Activated T-cell treated with anti-CD3 and anti-CD28 coated beads, Interleukin-2, amount 50 U/mL, for 72 hours (primary cell): Measurements from ENCODE around the gene SEC11A. TPM values are rescaled to one million over a fixed set of nuclear protein-coding genes. Genes with fewer than 3 reads are reported as not detected.
"Not testable (repeated sequence)": the region's sequence is repeated elsewhere in the genome, so short reads cannot be mapped to it uniquely, and the experiment has no call there.

Experiments used
- ATAC-seq, 2 donors: fragments of 150-1000 bp; cut with Tn5 transposase; replicated peaks in 1 of 2; 2 replicates each; pipeline ENCODE4 v1.10.0; 2021; ENCODE audit warnings: moderate library complexity in 2 of 2, mild to moderate bottlenecking in 1 of 2
- DNase-seq, 2 donors: peaks; one replicate each; pipeline ENCODE4 v3.0.0; 2021 to 2022; ENCODE audit warnings: mixed read lengths in 1 of 2
- H3K27ac Mint-ChIP-seq: one replicate; pipeline ENCODE4 v1.8.0; 2022; ENCODE audit warnings: mild to moderate bottlenecking, moderate library complexity, mixed read lengths
- H3K27me3 Mint-ChIP-seq: one replicate; pipeline ENCODE4 v1.8.0; 2022; ENCODE audit warnings: low read depth, mixed read lengths
- H3K36me3 Mint-ChIP-seq, 2 donors: one replicate each; pipeline ENCODE4 v1.8.0; 2022; ENCODE audit warnings: mixed read lengths in 2 of 2, mild to moderate bottlenecking in 1 of 2; ENCODE audit not compliant: insufficient read depth in 2 of 2
- H3K4me1 Mint-ChIP-seq: one replicate; pipeline ENCODE4 v1.8.0; 2022; ENCODE audit warnings: low read depth, mixed read lengths
- H3K4me3 Mint-ChIP-seq, 2 donors: one replicate each; pipeline ENCODE4 v1.8.0; 2022; ENCODE audit warnings: mild to moderate bottlenecking in 2 of 2, mixed read lengths in 2 of 2, moderate library complexity in 2 of 2
- H3K9me3 Mint-ChIP-seq, 2 donors: one replicate each; pipeline ENCODE4 v1.8.0; 2022; ENCODE audit warnings: mixed read lengths in 2 of 2
- total RNA-seq, 2 donors: library from RNA; stranded (reverse); gene quantifications; one replicate each; pipeline ENCODE4 v1.2.3, GENCODE V29; 2022

The SEC11A gene
- total RNA-seq, 2 donors from 2014 or later, result 120 to 134 TPM

DNA sequence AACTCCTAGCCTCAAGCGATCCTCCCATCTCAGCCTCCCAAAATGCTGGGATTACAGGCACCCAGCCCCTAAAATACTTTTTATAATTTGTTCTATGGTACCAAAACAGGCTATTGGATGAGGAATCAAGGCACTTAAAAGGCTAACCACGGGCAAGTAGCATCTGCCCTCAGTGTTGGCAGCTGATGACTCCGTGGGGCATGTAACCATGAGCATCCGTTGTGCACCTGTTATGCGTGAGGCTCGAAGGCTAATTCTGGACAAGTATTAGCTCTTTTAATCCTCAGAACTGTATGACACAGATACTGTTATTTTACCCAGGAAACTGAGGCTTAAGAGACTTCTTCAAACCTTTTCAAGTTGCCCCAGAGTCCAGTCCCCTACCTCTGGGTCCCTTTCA lies 72.1 kb downstream of the SEC11A start:
- DNase-seq, result no peak
- no peak for ATAC-seq
- H3K36me3 Mint-ChIP-seq, result peaks cover 4 to 15% of the 10 kb centered on the region in 2 donors
- H3K27ac Mint-ChIP-seq, result no peak overlapping the region
- H3K27me3 Mint-ChIP-seq, result no peaks in the 10 kb centered on the region
- H3K4me1 Mint-ChIP-seq, result peaks cover 19% of the 10 kb centered on the region
- no peak overlapping the region for H3K4me3 Mint-ChIP-seq
- no peaks in the 10 kb centered on the region for H3K9me3 Mint-ChIP-seq

DNA sequence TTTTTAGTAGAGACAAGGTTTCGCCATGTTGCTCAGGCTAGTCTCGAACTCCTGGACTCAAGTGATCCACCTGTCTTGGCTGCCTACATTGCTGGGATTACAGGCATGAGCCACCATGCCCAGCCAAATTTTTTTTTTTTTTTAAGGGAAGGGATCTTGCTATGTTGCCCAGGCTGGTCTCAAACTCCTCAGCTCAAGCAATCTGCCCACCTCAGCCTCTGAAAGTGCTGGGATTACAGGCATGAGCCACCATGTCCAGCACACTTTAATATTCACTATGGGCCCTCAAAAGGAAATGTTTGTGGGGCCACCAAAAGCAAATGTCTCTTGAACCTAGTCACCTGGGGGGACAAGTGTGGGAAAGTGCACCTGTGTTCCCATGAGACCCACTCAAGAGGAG lies 73.3 kb downstream of the SEC11A start:
- DNase-seq, H3K9me3 Mint-ChIP-seq, H3K27me3 Mint-ChIP-seq, H3K4me3 Mint-ChIP-seq, H3K27ac Mint-ChIP-seq, ATAC-seq: not testable (repeated sequence)
- Mint-ChIP-seq H3K36me3 (peaks cover 7 to 19% of the 10 kb centered on the region in 2 donors), H3K4me1 (peaks cover 20% of the 10 kb centered on the region)

DNA sequence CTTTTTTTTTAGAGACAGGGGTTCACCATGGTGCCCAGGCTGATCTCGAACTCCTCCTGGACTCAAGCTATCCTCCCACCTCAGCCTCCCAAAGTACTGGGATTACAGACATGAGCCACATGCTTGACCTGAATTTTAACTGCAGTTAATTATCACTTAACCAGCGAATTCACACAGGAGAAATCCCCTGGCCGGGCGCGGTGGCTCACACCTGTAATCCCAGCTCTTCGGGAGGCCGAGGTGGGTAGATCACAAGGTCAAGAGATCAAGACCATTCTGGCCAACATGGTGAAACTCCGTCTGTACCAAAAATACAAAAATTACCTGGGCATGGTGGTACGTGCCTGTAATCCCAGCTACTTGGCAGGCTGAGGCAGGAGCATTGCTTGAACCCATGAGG lies 74.1 kb downstream of the SEC11A start:
- not testable (repeated sequence) for H3K4me3 Mint-ChIP-seq, H3K9me3 Mint-ChIP-seq, DNase-seq, H3K27me3 Mint-ChIP-seq, ATAC-seq
- peak overlapping the region; percentile 73 for H3K27ac Mint-ChIP-seq
- peaks cover 7 to 19% of the 10 kb centered on the region in 2 donors for H3K36me3 Mint-ChIP-seq
- peaks cover 20% of the 10 kb centered on the region for H3K4me1 Mint-ChIP-seq

DNA sequence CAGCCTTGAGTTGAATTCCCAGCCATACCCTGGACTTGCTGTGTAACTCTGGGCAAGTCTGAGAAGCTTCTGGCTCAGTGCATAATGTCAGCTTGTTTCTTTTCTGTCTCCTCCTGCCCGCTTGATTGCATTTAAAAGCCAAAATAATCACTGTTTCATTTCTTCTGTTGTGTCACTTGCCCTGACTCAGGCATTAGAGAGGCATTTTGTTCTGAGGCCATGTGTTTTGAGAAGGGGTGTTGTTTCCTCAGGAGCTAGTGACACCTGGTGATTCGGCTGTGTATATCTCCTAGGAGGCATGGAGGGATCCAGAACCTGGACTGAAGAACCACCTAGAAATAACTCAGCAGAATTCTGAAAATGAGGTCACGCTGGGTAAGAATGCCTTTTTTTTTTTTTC lies 77.8 kb downstream of the SEC11A start:
- ATAC-seq (no peak), DNase-seq (no peak)
- H3K4me1 Mint-ChIP-seq, result peaks cover 48% of the 10 kb centered on the region
- H3K27ac Mint-ChIP-seq, result peak overlapping the region; percentile 29
- no peaks in the 10 kb centered on the region for H3K27me3 Mint-ChIP-seq
- H3K4me3 Mint-ChIP-seq, result peak overlapping the region in 1 of 2 donors; percentile 15
- peaks cover 8 to 17% of the 10 kb centered on the region in 2 donors for H3K36me3 Mint-ChIP-seq
- H3K9me3 Mint-ChIP-seq, result no peaks in the 10 kb centered on the region

DNA sequence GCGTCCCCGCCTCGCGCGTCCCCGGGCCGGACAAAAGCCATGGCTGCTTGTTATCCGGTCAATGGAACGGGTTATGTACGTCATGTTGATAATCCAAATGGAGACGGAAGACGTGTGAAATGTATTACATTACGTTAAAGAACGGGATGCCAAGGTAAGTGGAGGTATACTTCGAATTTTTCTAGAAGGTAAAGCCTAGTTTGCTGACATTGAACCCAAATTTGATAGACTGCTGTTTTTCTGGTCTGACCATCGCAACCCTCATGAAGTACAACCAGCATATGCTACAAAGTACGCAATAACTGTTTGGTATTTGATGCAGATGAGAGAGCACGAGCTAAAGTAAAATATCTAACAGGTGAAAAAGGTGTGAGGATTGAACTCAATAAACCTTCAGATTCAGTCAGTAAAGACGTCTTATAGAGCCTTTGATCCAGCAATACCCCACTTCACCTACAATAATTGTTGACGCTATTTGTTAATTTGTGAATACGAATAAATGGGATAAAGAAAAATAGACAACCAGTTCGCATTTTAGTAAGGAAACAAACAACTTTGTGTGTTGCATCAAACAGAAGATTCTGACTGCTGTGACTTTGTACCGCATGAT lies 81.6 kb downstream of the SEC11A start:
- peaks cover 9 to 17% of the 10 kb centered on the region in 2 donors for H3K36me3 Mint-ChIP-seq
- ATAC-seq (no peak), DNase-seq (no peak)
- H3K9me3 Mint-ChIP-seq, result no peaks in the 10 kb centered on the region
- H3K27ac Mint-ChIP-seq, result peak overlapping the region; percentile 92
- peaks cover 69% of the 10 kb centered on the region for H3K4me1 Mint-ChIP-seq
- H3K4me3 Mint-ChIP-seq, result peak overlapping the region; percentile 96 to 97
- no peaks in the 10 kb centered on the region for H3K27me3 Mint-ChIP-seq

DNA sequence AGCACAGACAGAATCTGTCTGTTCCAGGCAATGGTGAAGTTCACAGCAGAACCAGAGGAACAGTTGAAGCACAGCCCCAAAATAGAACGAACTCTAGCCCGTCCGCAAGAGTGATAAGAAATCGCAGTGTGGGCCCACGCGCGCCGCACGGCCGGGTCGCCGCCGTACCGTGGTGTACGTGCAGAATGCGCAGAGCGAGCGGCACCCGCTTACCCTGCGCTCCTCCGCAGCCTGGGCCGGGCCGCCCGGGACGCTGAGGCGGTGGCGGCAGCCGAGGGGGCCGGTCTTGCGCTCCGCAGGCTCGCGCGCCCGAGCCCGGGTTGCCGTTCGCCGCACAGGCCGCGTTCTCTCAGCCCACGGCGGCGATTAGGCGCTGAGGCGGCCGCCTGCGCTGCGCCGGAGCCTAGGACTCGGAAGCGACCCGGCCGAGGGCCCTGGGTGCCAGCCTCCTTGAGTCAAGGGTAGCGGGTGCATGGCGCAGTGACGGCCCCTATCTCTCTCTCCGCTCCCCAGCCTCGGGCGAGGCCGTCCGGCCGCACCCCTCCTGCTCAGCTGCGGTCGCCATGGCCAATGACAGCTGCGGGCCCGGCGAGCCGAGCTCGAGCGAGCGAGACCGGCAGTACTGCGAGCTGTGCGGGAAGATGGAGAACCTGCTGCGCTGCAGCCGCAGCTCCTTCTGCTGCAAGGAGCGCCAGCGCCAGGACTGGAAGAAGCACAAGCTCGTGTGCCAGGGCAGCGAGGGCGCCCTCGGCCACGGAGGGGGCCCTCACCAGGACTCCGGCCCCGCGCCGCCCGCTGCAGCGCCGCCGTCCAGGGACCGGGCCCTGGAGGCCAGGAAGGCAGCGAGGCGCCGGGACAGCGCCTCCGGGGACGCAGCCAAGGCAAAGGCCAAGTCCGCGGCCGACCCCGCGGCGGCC lies 82.4 kb downstream of the SEC11A start:
- H3K9me3 Mint-ChIP-seq, result no peaks in the 10 kb centered on the region
- H3K4me1 Mint-ChIP-seq, result peaks cover 69% of the 10 kb centered on the region
- no peaks in the 10 kb centered on the region for H3K27me3 Mint-ChIP-seq
- peak overlapping the region; percentile 93 for H3K27ac Mint-ChIP-seq
- H3K36me3 Mint-ChIP-seq, result peaks cover 9 to 17% of the 10 kb centered on the region in 2 donors
- DNase-seq (peak; percentile 71 to 75), ATAC-seq (peak; percentile 61 to 62)
- H3K4me3 Mint-ChIP-seq, result peak overlapping the region; percentile 96 to 97

DNA sequence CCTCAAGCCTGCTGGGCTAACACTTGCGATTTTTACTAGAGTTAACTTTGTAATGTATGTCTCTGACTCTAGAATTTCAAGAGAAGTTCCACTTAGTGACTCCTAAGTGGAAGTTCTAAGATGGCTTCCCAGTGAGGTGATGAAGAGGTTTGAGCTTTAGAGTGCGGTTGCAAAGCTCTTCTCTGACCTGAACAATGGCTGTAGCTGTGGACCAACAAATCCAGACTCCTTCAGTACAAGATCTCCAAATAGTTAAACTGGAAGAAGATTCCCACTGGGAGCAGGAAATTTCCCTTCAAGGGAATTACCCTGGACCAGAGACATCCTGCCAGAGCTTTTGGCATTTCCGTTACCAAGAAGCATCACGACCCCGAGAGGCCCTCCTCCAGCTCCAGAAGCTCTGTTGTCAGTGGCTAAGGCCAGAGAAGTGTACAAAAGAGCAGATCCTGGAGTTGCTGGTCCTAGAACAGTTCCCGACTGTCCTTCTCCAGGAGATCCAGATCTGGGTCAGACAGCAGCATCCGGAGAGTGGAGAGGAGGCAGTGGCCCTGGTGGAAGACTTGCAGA lies 84.2 kb downstream of the SEC11A start:
- DNase-seq, result no peak
- H3K4me3 Mint-ChIP-seq, result peak overlapping the region; percentile 96 to 97
- peaks cover 57% of the 10 kb centered on the region for H3K4me1 Mint-ChIP-seq
- peaks cover 4 to 7% of the 10 kb centered on the region in 2 donors for H3K36me3 Mint-ChIP-seq
- peak overlapping the region; percentile 79 for H3K27ac Mint-ChIP-seq
- no peaks in the 10 kb centered on the region for H3K27me3 Mint-ChIP-seq
- H3K9me3 Mint-ChIP-seq, result no peaks in the 10 kb centered on the region
- no peak for ATAC-seq

DNA sequence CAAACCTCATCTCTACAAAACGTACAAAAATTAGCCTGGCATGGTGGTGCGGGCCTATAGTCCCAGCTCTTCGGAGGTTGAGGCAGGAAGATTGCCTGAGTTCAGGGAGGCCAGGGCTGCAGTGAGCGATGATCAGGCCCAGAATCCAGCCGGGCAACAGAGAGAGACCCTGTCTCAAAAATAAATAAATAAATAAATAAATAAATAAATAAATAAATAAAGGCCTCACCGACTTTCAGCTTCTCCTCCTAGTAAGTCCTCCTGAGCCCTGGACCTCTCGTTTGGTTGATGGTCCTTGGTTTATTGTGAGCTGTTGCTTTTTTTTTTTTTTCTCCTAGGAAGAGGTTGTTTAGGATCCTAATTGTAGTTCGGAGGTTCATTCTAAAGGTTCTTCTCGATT lies 86.9 kb downstream of the SEC11A start:
- Mint-ChIP-seq H3K4me3 (no peak overlapping the region), H3K36me3 (peaks cover 2 to 6% of the 10 kb centered on the region in 2 donors)
- ATAC-seq, result no peak

DNA sequence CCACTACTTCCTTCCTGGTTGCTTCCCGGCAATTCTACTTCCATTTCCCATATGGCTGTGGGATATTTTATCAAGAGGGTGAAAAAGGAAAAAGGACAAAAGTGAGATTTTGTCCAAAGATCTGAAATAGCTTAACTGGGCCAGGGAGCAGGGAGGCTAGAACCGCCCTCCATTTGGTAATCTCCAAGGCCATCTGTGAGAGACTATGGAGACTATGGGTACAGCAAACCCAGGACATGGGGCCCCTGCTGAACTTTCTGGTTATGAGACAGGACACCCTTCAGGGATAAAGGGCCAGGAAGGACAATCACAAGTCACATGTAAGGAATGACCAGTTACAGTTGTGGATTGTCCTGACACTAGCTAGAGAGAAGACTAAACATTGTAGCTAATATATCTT lies 90.8 kb downstream of the SEC11A start:
- no peak overlapping the region for H3K27ac Mint-ChIP-seq

More for the DNA sequence above, 86.9 kb downstream of the SEC11A start:
- Mint-ChIP-seq H3K27ac (no peak overlapping the region), H3K9me3 (no peaks in the 10 kb centered on the region), H3K4me1 (peaks cover 29% of the 10 kb centered on the region), H3K27me3 (no peaks in the 10 kb centered on the region)
- no peak for DNase-seq

DNA sequence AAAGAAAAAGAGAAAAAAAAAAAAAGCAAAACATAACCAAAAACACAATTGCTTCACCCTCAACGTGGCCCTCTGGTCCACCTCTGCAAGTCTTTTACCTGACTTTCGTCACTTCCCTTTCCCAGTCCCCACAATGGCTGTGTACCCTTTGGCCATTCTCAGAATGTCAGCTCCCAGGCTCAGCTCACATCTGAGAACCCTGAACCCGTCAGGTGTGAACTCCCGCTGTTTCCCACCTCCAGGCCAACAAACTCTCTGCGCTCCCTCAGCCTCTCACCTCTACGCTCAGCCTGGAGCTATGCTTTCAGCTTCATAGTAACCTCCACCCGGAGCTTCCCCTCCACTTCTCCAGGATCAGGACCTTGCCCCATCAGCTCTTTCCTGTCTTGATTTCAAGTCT lies 91.6 kb downstream of the SEC11A start:
- Mint-ChIP-seq H3K4me1 (no peaks in the 10 kb centered on the region), H3K36me3 (peaks cover 27 to 29% of the 10 kb centered on the region in 2 donors), H3K9me3 (peaks cover 6 to 24% of the 10 kb centered on the region in 2 donors), H3K27me3 (no peaks in the 10 kb centered on the region), H3K27ac (no peak overlapping the region), H3K4me3 (no peak overlapping the region)
- no peak for ATAC-seq
- DNase-seq, result no peak

More for the DNA sequence above, 90.8 kb downstream of the SEC11A start:
- Mint-ChIP-seq H3K36me3 (peaks cover 25% of the 10 kb centered on the region in 2 donors), H3K4me3 (no peak overlapping the region), H3K9me3 (peaks cover 6 to 20% of the 10 kb centered on the region in 2 donors), H3K4me1 (peaks cover 4% of the 10 kb centered on the region), H3K27me3 (no peaks in the 10 kb centered on the region)
- no peak for DNase-seq
- no peak for ATAC-seq

DNA sequence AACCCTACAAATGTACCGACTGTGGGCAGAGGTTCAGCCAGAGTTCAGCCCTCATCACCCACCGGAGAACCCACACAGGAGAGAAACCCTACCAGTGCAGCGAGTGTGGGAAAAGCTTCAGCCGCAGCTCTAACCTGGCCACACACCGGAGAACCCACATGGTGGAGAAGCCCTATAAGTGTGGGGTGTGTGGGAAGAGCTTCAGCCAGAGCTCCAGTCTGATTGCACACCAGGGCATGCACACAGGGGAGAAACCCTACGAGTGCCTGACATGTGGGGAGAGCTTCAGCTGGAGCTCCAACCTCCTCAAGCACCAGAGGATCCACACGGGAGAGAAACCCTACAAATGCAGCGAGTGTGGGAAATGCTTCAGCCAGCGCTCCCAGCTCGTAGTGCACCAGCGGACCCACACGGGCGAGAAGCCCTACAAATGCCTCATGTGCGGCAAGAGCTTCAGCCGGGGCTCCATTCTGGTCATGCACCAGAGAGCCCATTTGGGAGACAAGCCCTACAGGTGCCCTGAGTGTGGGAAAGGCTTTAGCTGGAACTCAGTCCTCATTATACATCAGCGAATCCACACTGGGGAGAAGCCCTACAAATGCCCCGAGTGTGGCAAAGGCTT lies 94.5 kb downstream of the SEC11A start:
- H3K4me3 Mint-ChIP-seq, result no peak overlapping the region
- no peaks in the 10 kb centered on the region for H3K27me3 Mint-ChIP-seq
- H3K4me1 Mint-ChIP-seq, result no peaks in the 10 kb centered on the region
- peaks cover 6 to 25% of the 10 kb centered on the region in 2 donors for H3K9me3 Mint-ChIP-seq
- H3K27ac Mint-ChIP-seq, result no peak overlapping the region
- DNase-seq (no peak), ATAC-seq (no peak)
- peaks cover 28 to 30% of the 10 kb centered on the region in 2 donors for H3K36me3 Mint-ChIP-seq

DNA sequence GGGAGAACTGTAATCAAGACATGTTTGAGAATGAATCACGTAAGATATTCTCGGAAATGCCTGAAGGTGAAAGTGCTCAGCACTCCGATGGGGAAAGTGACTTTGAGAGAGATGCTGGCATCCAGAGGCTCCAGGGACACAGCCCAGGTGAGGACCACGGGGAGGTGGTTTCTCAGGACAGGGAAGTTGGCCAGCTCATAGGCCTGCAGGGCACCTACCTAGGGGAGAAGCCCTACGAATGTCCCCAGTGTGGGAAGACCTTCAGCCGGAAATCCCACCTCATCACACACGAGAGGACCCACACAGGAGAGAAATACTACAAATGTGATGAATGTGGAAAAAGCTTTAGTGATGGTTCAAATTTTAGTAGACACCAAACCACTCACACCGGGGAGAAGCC lies 95.3 kb downstream of the SEC11A start:
- H3K9me3 Mint-ChIP-seq, result peaks cover 6 to 25% of the 10 kb centered on the region in 2 donors
- H3K4me3 Mint-ChIP-seq, result no peak overlapping the region
- H3K27ac Mint-ChIP-seq, result no peak overlapping the region
- peaks cover 28 to 30% of the 10 kb centered on the region in 2 donors for H3K36me3 Mint-ChIP-seq
- no peak for DNase-seq
- no peaks in the 10 kb centered on the region for H3K4me1 Mint-ChIP-seq
- H3K27me3 Mint-ChIP-seq, result no peaks in the 10 kb centered on the region
- ATAC-seq, result no peak
